ENCODE results near the gene ST6GAL1.
"Not testable (repeated sequence)": the region's sequence is repeated elsewhere in the genome, so short reads cannot be mapped to it uniquely, and the experiment has no call there.

The ST6GAL1 gene

DNA sequence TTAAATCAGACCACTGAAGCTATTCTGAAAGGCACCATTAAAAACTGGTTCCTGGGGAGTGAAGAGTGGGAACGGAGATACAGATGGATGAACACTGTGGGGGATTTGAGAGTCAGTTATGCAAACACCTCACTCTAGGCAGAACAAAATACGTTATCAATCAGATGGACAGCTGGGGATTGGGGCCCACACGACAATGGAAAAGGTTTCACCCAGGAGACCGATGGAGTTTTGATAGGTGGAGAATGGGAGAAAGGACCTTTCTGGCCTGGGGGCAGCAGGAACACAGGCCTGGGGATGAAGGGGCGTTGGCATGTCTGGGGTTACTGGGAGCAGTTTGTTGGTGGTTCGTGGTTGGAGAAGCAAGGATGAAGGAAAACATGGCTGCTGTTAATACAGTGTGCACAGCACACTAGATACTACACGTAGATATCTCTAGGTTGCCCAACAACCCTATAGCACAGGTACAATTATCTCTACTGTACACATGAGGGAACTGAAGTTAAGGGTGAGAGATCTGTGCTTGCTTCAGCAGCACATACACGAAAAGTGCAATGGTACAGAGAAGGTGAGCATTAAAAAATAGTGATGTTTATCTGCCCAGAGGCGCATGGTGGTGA is 16.5 kb downstream of the ST6GAL1 start:
- DNase-seq, result no peak

DNA sequence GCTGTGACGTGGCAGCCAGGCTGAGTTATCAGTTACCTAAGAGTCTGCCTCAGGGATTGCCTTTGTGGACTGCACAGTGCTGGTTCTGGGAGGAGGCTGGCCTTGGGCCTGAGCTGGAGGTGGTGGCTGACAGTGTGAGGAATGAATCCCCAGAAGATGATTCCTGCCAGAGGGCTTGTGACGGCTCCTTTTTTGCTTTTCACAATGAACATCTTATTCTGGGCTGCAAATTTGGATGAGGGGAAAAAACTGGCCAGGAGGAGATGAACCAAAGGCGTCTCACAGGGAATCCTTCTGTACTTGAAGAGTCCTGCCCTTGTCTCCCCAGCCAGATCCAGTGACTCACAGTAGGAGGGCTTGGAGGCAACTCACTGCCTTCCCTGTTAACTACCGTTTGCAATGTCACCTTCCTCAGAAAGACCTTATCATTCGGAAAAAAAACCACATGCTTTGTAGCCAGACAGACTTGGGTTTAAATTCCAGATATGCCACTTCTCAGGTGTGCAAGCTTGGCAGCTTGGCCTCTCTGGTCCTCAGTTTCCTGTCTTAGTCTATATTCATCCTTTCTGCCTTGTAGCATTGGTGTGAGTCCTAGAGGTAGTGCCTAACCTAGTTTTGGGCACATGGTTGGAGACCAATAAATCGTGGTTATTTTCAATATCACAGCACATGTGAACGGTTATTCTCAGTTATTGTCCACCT is 19.1 kb downstream of the ST6GAL1 start:
- no peak for DNase-seq

DNA sequence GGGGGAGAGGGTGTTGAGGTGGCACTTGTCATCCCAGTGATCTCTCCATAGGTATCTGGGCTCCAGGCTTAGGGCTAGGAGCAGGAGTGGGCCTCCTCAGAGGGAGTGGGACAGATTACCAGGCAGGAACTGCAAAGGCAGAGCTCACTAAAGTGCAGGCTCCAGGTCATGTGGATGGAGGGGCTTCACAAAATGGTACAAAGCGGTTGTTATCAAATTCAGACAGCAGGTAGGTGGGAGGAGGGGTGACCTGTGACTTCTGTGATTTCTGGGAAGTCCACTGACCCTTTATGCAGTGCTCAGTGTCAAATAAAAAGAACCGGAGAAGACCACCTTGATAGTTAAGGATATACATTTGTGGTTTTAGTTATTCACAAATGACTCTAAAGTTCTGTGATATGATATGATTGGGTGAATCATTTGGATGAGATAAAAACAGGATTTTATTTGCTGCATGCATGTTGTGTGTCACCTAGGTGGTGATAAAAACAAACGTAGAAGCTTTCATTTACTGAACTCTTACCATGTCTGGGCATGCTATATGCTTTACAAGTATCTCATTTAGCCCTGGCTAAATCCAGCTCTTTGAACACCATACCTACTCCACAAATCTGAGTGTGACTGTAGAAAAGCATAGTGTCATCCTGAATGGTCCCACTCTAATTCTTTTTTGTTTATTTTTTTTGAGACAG is 20.2 kb downstream of the ST6GAL1 start:
- no peak for DNase-seq

DNA sequence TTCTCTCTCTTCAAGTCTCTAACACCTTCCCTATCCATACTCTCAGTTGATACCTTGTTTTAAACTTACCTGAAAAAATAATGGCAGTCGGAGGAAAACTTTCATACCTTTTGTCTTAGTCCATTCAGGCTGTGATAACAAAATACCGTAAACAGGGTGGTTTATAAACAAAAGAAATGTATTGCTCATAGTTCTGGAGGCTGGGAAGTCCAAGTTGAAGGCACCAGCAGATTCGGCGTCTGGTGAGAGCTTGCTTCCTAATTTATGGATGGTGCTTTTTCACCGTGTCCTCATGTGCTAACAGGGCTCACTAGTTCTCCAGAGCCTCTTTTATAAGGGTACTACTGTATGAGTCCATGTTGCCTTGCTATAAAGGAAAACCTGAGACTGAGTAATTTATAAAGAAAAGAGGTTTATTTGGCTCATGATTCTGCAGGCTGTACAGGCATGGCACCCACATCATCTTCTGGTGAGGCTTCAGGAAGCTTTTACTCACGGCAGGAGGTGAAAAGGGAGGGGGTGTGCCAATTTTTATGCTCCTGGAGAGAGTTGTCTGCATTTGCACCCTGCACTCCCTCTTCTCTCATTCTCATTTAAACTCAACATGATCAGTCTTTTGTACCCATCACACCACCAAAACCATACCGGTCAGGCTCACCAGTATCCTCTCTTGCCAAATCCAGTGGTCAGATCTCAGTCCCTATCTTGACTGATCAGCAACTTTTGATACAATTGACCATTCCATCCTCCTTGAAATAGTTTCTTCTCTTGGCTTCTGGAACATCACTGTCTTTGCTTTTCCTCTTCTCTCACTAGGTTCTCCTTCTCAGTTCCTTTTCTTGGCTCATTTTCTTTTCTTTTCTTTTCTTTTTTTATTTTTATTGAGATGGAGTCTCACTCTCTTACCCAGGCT is 21.6 kb downstream of the ST6GAL1 start:
- DNase-seq, result no peak

DNA sequence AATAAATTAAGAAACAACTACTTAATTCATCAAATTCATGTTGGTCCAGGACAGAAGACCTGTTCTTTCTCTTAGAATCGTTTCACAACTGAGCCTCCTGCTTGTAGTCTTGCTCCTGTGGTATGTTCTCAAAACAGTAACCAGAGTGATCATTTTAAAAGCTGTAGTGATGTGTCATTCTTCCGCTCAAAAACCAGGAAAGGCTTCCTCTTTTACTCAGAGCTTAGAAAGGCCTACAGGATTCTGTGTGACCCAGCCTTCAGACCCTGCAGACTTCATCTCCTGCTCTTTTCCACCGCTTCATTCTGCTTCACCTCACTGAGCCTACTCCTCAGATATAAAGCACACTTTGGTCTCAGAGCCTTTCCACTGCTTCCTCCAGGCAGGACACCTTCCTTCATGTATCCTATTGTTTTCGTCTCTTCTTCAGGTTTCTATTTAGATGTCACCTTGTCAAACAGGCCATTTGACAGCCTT is 22.7 kb downstream of the ST6GAL1 start:
- DNase-seq, result no peak

DNA sequence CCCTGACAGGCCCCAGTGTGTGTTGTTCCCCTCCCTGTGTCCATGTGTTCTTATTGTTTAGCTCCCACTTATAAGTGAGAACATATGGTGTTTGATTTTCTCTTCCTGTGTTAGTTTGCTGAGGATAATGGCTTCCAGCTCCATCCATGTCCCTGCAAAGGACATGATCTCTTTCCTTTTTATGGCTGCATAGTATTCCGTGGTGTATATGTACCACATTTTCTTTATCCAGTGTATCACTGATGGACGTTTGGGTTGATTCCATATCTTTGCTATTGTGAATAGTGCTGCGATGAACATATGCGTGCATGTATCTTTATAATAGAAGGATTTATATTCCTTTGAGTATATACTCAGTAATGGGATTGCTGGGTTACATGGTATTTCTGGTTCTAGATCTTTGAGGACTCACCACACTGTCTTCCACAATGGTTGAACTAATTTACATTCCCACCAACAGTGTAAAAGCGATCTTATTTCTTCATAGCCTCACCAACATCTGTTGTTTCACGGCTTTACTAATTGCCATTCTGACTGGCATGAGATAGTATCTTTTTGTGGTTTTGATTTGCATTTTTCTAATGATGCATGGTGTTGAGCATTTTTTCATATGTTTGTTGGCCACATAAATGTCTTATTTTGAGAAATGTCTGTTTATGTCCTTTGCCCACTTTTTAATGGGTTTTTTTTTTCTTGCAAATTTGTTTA is 23.8 kb downstream of the ST6GAL1 start:
- not testable (repeated sequence) for DNase-seq

DNA sequence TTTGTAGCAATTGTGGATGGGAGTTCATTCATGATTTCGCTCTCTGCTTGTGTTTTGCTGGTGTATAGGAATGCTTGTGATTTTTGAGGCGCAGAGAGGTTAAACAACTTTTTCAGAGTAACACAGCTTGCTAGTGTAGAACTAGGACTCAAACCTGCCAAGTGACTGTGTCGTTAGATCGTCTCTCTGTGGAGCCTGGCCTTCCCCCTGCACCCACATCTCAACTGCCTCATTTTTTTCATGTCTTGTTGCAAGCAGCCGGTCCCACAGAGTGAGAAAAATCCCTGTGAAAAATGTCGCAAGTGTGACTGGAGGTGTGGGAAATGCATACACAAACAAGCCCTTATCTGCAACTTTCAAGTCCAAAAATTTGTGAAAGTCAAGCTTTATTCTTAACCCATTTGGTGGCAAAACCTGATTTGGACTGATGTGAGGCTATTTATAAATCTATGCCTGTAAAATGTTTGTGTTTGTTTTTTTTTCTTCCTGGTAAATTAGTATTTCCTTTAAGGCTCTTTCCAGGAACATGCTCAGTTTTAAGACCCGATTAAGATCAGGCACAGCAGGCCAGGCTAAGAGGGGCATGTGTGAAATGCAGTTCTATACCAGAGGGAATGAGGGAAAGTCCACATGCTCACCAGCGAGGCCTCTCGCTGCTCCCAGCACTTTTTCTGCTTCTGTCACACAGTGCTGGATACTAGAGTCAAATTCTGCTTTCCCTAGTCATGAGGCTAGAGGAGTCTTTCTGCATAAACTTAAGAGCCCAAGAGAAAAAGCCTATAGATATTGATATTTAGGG is 25.8 kb downstream of the ST6GAL1 start:
- DNase-seq, result no peak

DNA sequence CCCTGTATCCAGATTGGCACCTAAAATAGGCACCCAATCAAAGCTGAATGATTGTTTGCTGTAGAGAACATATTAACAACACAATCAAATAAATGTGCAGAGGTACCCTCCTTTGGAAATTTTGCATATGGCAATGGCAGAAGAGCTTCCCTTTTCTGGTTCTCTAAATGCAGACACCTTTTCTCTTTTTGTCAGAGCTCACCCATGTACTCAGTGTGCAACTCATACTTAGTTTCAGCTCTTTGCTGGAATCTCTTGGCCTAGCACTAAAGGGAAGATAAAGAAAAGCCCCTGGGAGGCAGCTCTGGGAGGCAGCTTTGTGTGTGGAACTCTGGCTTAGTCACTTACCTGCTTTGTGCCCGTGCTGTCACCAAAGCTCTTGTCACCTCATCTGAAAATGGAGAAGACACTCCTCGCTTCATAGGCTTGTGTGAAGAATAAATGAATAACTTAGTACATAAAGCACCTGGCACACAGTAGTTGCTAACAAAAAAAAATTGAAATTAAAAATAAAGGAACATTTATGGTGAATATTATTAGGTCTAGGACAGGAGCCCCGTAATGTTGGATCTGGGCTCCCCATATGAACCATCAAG is 28.8 kb downstream of the ST6GAL1 start:
- DNase-seq, result no peak

DNA sequence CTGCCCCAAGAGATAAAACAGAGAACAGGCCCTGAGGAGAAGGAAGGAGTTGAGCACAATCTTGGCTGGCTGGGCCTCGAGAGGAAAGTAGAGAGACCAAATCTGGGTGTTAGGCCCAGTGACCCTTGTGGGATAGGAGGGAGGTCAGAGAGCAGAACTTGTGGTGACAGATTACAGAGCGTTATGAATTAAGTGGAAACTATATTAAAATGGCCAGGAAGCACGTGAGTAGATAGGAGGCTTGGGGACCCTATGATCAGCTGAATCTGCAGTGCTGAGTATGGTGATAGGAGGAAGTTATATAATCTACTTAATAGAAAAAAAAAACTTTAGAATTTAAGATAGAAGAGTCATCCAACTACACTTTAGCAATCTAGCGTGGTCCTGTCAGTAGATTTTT is 30.0 kb downstream of the ST6GAL1 start:
- no peak for DNase-seq

DNA sequence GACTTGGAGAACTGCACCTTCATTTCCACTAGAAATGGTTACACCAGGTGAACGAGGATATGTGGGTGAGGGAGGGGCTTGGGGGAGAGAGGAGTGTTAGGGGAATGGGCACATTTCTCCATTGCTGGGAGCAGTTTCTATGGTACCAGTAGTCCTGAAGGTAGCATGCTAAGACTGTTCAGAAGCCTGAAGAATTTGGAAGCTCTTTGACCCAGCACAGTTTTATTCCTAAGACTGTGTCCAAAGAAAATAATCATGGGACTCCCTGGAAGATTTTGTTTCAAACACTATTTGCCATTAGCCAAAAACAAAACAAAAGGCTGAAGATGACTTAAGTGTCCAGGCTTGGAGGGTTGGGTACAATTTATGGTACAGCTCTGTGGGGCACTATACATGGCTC is 32.1 kb downstream of the ST6GAL1 start:
- no peak for DNase-seq

DNA sequence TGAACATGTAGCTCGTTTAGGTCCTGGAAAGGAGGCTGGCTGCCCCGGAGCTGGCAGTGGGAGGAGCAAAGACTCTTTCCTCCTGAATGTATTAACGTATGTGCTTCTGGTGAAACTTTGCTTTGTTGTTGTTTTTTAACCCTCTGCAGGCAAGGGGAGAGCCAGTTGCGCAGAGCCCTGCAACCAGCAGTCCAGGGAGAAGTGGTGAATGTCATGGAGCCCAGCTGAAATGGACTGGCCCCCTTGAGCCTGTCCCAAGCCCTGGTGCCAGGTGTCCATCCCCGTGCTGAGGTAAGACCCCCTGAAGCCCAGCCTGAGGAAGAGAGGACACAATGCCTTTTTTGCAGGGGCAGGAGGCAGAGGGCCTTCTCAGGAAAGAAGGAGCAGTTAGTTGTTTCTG is 33.3 kb downstream of the ST6GAL1 start:
- DNase-seq, result no peak

DNA sequence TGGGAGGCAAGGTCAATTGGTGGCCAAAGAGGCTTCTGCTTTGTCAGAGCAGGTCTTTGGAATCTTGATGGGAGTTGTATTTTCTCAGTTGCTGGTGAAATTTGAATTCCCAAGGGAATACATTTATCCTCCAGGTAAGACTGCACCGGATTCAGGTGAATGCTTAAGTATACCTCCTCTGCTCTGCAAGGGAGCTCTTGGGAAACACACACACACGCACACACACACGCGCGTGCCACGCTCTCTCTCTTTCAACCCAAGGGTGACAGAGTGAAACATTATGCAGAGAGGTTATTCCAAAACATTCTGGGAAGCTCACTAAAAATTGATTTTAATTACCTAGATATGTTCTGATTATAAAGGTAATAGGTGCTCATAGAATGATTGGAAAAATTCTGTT is 33.7 kb downstream of the ST6GAL1 start:
- DNase-seq, result no peak

DNA sequence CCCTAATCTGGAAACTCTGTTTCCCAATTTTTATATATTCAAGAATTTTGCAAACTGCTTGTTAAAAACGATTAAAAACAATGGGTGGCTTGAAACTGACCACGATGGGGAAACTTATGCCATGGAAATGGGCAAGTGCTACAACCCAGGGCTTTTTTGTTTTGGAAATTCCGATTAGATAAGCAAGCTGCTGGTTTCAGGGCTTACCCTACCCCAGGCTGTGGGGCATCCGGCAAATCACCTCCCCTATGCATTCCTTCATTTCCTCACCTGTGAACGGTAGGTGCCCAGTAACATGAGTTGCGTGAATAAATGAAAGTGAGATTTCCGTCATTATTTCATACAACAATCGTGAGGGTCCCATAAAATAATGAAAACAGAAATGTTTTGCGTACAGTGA is 34.3 kb downstream of the ST6GAL1 start:
- DNase-seq, result no peak

DNA sequence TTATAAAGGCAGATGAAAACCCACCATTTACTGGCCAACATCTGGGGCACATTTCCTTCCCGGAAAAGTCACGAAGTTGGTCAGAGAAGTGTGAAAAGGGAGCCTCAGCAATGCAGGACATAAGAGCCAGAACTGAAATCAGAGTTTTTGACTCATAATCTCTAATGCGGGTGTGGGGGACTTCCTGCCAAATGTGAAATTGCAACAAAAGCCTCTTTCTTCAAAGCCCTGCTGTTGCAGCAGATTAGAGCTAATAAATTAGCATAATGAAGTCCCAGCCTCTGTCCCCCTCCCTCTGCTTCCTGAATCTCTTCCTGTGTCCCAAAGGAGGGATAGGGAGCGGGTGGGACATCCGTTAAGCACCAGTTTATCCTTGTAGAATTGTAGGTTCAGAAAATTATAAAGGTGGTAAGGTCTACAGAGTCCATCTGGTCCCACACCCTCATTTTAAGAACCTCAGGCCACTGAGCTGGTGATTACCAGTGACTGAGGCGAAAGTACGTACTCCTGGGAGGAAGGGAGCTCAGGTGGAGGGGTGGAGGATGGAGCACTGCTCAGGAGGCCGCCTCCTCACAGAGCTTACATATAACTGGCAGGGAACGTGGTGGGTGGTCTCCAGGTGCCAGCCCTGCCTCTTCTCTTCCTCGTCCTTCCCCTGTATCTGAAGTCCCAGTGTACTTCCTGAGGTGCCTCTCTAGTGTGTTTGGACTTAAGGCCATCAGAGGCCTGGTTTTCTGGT is 35.0 kb downstream of the ST6GAL1 start:
- DNase-seq, result no peak

DNA sequence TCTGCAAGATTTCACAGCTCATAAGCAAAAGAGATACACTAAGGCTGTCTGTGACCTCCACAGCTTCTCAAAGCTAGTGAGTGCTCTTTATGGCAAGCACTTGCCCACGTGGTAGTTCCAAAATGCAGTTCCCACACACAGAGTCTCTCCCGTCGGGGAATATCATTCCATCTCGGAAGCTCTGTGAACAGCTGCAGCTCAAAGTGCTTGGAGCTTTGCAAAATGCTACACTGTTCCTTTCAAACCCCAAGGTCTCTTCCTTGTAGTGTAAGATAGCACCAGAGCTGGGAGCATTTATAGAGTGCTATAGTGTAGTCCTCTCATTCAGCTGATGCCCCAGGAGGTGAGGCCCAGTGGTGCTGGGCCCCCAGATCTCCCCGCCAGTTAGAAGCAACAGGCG is 36.1 kb downstream of the ST6GAL1 start:
- DNase-seq, result no peak

DNA sequence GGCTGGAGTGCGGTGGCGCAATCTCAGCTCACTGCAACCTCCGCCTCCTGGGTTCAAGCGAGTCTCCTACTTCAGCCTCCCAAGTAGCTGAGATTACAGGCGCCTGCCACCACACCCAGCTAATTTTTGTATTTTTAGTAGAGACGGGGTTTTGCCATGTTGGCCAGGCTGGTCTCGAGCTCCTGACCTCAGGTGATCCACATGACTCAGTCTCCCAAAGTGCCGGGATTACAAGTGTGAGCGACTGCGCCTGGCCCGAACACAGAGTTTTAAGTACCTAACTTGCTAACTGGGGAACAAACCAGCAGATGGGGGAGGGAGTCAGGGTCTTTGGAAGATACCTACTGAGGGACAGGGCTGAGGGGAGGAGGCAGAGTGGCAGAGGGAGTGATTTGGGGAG is 36.9 kb downstream of the ST6GAL1 start:
- not testable (repeated sequence) for DNase-seq

DNA sequence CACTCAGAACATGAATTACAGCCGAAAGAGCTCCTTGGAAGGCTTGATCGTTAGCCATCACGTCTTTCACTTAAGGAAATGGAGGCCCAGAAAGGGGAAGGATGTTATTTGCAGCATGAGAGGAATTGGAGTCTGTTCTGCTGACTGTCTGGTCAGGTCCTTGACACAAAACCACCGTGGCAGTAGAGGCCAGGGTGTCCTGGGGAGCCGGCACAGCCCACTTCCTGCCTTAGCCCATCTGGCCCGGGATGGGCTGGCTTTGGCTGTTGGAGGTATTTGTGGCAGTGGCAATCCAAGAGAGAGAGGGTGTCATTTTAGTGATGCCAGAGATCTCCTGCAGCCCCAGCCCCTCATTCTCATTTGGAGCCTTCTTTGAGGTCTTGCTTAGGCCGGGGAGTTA is 37.4 kb downstream of the ST6GAL1 start:
- no peak for DNase-seq

DNA sequence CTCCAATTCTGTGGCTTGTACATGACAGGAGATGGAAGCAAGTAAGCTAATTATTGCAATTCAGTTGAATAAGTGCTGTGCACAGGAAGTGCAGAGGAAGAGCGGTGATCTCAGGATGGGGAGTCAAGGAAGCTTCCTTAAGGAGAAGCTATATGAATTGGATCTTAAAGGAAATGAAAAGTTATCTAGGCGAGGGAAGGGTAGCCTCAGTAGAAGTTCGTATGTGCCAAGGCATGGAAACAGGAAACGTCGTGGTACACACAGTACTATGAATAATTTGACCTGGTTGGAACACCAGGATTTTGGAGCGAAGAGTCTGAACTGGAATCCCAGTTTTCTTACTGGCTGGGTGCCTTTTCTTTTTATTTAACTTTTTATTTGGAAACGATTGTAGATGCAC is 39.3 kb downstream of the ST6GAL1 start:
- no peak for DNase-seq

DNA sequence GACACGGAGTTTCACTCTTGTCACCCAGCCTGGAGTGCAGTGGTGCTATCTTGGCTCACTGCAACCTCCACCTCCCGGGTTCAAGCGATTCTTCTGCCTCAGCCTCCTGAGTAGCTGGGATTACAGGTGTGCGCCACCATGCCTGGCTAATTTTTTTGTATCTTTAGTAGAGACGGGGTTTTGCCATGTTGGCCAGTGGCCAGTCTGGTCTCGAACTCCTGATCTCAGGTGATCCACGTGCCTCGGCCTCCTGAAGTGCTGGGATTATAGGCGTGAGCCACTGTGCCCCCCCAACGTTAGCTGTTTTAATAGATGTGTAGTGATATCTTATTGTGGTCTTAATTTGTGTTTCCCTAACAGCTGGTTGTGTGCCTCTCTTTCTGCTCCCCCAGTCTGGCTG is 40.8 kb downstream of the ST6GAL1 start:
- not testable (repeated sequence) for DNase-seq

DNA sequence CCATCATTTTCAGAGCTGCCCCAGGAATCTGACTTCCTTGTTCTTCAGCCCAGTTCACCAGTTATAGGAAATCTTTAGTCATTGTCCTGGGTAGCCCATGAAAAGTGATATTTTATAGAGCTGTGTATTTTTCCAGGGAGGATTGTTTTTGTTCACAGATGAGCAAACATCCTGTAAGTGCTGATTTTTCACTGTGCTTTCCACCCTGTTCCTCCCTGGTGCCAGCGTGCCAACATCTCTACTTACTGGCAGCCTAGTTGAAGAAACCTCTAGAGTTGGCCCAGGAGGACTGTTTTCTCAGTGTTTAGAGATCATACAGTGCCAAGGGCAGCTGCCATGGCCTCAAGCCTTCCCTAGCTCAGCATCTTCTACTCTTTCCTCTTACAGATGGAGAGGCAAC is 41.3 kb downstream of the ST6GAL1 start:
- no peak for DNase-seq

Measured in NCI-H510A treated with DMSO at 0.1 percent for 48 hours (cell line).